ENCODE measurements around the gene CLDN22. TPM values are rescaled to one million over a fixed set of nuclear protein-coding genes. Genes with fewer than 3 reads are reported as not detected.

Gene CLDN22
- total and polyA plus RNA-seq, 10 donors, result not detected

GRCh38 chr4:183354219-183354618 lies 34.1 kb upstream of the CLDN22 start:
- Histone ChIP-seq H3K27ac (no peak overlapping the region), H3K27me3 (replicated peaks in 1 of 7) (peaks cover 0 to 14% (median 0%) of the 10 kb centered on the region in 7 donors), H3K4me3 (no peak overlapping the region), H3K9me3 (no peaks in the 10 kb centered on the region), H3K36me3 (no peaks in the 10 kb centered on the region), H3K4me1 (peaks cover 0 to 1% (median 0%) of the 10 kb centered on the region in 6 donors)
- no peak for DNase-seq
- TF ChIP-seq POLR2AphosphoS5 (IDR thresholded peaks at IDR 0.05) (no peak), POLR2A (IDR thresholded peaks at IDR 0.05) (no peak)
- TF ChIP-seq, protein P1, sequence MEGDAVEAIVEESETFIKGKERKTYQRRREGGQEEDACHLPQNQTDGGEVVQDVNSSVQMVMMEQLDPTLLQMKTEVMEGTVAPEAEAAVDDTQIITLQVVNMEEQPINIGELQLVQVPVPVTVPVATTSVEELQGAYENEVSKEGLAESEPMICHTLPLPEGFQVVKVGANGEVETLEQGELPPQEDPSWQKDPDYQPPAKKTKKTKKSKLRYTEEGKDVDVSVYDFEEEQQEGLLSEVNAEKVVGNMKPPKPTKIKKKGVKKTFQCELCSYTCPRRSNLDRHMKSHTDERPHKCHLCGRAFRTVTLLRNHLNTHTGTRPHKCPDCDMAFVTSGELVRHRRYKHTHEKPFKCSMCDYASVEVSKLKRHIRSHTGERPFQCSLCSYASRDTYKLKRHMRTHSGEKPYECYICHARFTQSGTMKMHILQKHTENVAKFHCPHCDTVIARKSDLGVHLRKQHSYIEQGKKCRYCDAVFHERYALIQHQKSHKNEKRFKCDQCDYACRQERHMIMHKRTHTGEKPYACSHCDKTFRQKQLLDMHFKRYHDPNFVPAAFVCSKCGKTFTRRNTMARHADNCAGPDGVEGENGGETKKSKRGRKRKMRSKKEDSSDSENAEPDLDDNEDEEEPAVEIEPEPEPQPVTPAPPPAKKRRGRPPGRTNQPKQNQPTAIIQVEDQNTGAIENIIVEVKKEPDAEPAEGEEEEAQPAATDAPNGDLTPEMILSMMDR (IDR thresholded peaks at IDR 0.05 in 8 of 11, conservative IDR thresholded peaks at IDR 0.05 in 3 of 11), result no peak
- intact Hi-C loops (cut with DNase I; ENCODE audit: low total_unique reads), result no loop called here
- 73 to 90% (median 81%) methylated on average over 9 of the region's 9 CpGs for WGBS, 5 donors

DNA sequence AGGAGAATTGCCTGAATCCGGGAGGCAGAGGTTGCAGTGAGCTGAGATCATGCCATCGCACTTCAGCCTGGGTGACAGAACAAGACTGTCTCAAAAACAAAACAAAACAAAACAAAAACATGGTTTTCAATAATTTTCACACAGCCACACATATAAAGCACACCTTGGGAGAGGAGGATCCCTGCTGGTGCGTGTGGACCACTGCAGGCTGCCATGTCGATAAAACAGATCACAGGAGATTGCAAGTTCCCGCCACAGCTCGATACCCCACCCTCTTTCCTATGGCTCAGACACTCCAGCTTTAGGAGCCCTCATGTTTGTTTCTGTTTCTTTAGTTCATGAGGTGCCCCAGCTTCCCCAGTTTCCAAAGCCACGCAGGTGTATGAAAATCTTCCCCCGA lies 33.5 kb upstream of the CLDN22 start:
- Histone ChIP-seq H3K9me3 (no peaks in the 10 kb centered on the region), H3K4me3 (no peak overlapping the region), H3K27me3 (replicated peaks in 1 of 7) (peaks cover 0 to 18% (median 0%) of the 10 kb centered on the region in 7 donors), H3K27ac (no peak overlapping the region), H3K36me3 (no peaks in the 10 kb centered on the region), H3K4me1 (peaks cover 0 to 7% (median 1%) of the 10 kb centered on the region in 6 donors)
- intact Hi-C loops (cut with DNase I; ENCODE audit: low total_unique reads), result no loop called here
- 83 to 91% (median 86%) methylated on average over 8 of the region's 8 CpGs for WGBS, 5 donors
- no peak for DNase-seq
- TF ChIP-seq POLR2AphosphoS5 (IDR thresholded peaks at IDR 0.05) (no peak), POLR2A (IDR thresholded peaks at IDR 0.05) (no peak)
- TF ChIP-seq, protein P1 (IDR thresholded peaks at IDR 0.05 in 8 of 11, conservative IDR thresholded peaks at IDR 0.05 in 3 of 11), result no peak

- Histone ChIP-seq H3K27me3 (replicated peaks in 1 of 7) (peaks cover 0 to 28% (median 0%) of the 10 kb centered on the region in 7 donors), H3K4me3 (no peak overlapping the region), H3K9me3 (no peaks in the 10 kb centered on the region), H3K27ac (no peak overlapping the region), H3K36me3 (no peaks in the 10 kb centered on the region), H3K4me1 (peaks cover 0 to 8% (median 2%) of the 10 kb centered on the region in 6 donors)
- no peak for TF ChIP-seq POLR2A (IDR thresholded peaks at IDR 0.05)
- TF ChIP-seq POLR2AphosphoS5 (IDR thresholded peaks at IDR 0.05), result no peak
- TF ChIP-seq, protein P1 (IDR thresholded peaks at IDR 0.05 in 8 of 11, conservative IDR thresholded peaks at IDR 0.05 in 3 of 11), result no peak
- WGBS, 5 donors, result 82 to 96% (median 85%) methylated on average over 5 of the region's 5 CpGs
- no peak for DNase-seq
- intact Hi-C loops (cut with DNase I; ENCODE audit: low total_unique reads), result no loop called here
Measured at GRCh38 chr4:183352546-183352945, 32.5 kb upstream of the CLDN22 start.

- 85 to 88% (median 86%) methylated on average over 17 of the region's 17 CpGs for WGBS, 5 donors
- TF ChIP-seq, protein P1 (IDR thresholded peaks at IDR 0.05 in 8 of 11, conservative IDR thresholded peaks at IDR 0.05 in 3 of 11), result no peak
- TF ChIP-seq POLR2AphosphoS5 (IDR thresholded peaks at IDR 0.05) (no peak), POLR2A (IDR thresholded peaks at IDR 0.05) (no peak)
- no peak overlapping the region for H3K4me3 ChIP-seq
- H3K9me3 ChIP-seq, result no peaks in the 10 kb centered on the region
- H3K4me1 ChIP-seq, result peaks cover 0 to 8% (median 2%) of the 10 kb centered on the region in 6 donors
- H3K27ac ChIP-seq, result no peak overlapping the region
- H3K36me3 ChIP-seq, result no peaks in the 10 kb centered on the region
- intact Hi-C loops (cut with DNase I; ENCODE audit: low total_unique reads), result no loop called here
- peaks cover 0 to 38% (median 0%) of the 10 kb centered on the region in 7 donors for H3K27me3 ChIP-seq (replicated peaks in 1 of 7)
- peak; percentile 23 for DNase-seq
Measured at GRCh38 chr4:183350317-183351071, 30.4 kb upstream of the CLDN22 start.

Data from spleen (tissue), 11 donors.